ENCODE measurements around the gene ADGRA3. TPM values are rescaled to one million over a fixed set of nuclear protein-coding genes. Genes with fewer than 3 reads are reported as not detected.
A peak's percentile ranks its signal among the peaks of the same experiment; 100 is the strongest.

Gene ADGRA3
- total RNA-seq, 1 experiment from 2014 or later = 29.0 TPM

DNA sequence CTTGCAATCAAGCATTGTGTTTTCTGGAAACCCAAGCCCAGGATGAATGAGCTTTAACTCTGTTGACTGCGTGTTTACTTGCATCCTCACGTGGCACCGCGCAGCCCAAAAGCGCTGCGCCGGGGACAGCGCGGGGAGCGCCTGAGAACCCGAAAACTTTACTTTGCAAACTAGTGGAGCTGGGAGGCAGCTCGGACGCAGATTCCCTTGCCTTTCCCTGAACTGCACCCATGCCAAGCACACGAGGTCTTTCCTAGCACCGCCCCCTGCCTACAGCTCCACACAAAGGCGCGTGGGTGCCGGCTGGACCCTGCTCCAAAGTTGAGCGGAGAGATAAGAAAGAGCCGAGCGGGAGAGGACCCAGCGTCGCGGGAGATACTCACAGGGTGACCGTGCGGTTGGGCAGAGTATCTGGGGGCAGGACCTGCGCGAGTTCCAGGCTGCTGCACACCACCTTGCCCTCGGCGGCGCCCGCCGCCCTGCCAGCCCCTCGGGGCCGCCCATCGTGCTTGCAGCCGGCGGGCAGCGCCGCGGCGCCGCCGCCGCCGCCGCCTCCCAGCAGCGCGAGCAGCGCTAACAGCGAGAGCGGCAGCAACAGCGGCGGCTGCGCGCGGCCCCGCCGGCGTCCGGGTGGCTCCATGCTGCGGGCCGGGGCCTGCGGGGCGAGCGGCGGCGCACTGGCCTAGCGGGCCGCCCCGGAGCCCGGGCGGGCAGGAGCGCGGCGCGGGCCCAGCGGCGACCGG lies 550 bp downstream of the ADGRA3 start:
- ATAC-seq (peak; percentile 55), DNase-seq (peak; percentile 56)
- Histone ChIP-seq H3K4me2 (ENCODE audit: low read length) (peak overlapping the region; percentile 87), H3F3A (ENCODE audit: low read length, unreplicated experiment) (no peaks in the 10 kb centered on the region), H3K9ac (ENCODE audit: low read length) (peak overlapping the region; percentile 75), H3K9me3 (ENCODE audit: low read length) (no peaks in the 10 kb centered on the region), H3K27me3 (ENCODE audit: low read length) (no peaks in the 10 kb centered on the region), H2AFZ (ENCODE audit: low read length) (peak overlapping the region; percentile 20; the same call in 1 of the 2 replicates), H3K4me3 (ENCODE audit: low read length) (peak overlapping the region; percentile 72), H3K4me1 (ENCODE audit: insufficient read depth, low read length) (peaks cover 19% of the 10 kb centered on the region), H3K27ac (ENCODE audit: low read length) (peak overlapping the region; percentile 76), H3K36me3 (ENCODE audit: low read depth, low read length) (no peaks in the 10 kb centered on the region), H4K20me1 (ENCODE audit: low read length) (peaks cover 16% of the 10 kb centered on the region; the same call in 1 of the 2 replicates), H3K79me2 (ENCODE audit: low read length) (peaks cover 50% of the 10 kb centered on the region), H3K9me2 (replicated peaks; ENCODE audit: low read length) (no peaks in the 10 kb centered on the region)
- no TSS peak for BruUV-seq (replicated peaks)
- CTCF ChIA-PET = no interaction called here
- POLR2A ChIA-PET (ENCODE audit: unreplicated experiment) = interaction anchor here (0.6 kb wide), 1 partner anchor 15 kb away, joined by 6 read pairs; no protein-coding TSS in a partner anchor
- intact Hi-C loops (cut with micrococcal nuclease) = no loop called here
- TF ChIP-seq EZH2phosphoT487 (IDR thresholded peaks at IDR 0.05; ENCODE audit: borderline replicate concordance, low read length) (no peak), EZH2 (IDR thresholded peaks at IDR 0.05; ENCODE audit: low read length, unreplicated experiment) (no peak)
- TF ChIP-seq, protein P1, sequence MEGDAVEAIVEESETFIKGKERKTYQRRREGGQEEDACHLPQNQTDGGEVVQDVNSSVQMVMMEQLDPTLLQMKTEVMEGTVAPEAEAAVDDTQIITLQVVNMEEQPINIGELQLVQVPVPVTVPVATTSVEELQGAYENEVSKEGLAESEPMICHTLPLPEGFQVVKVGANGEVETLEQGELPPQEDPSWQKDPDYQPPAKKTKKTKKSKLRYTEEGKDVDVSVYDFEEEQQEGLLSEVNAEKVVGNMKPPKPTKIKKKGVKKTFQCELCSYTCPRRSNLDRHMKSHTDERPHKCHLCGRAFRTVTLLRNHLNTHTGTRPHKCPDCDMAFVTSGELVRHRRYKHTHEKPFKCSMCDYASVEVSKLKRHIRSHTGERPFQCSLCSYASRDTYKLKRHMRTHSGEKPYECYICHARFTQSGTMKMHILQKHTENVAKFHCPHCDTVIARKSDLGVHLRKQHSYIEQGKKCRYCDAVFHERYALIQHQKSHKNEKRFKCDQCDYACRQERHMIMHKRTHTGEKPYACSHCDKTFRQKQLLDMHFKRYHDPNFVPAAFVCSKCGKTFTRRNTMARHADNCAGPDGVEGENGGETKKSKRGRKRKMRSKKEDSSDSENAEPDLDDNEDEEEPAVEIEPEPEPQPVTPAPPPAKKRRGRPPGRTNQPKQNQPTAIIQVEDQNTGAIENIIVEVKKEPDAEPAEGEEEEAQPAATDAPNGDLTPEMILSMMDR (conservative IDR thresholded peaks at IDR 0.05; ENCODE audit: low read depth, low read length) = no peak

DNA sequence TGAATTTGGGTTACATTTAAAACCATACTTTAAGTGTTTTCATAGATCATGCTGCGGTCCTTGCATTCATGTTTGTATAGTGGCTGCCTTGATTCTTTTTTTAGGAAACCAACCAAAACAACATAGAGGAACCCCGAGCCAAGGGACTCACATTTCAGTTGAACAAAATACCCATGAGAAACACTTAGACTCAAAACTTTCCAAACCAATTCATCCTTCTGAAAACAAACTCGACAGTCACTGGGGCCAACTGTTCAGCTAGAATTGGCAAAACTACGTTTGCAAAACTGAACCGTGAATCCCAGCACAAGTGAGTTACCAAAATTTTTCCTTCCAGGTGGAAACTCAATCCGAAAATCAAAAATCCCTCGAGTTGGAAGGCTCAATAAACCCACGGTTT lies 1.4 kb downstream of the ADGRA3 start:
- ATAC-seq (no peak), DNase-seq (no peak)
- POLR2A ChIA-PET (ENCODE audit: unreplicated experiment) = no interaction called here
- Histone ChIP-seq H3K4me3 (ENCODE audit: low read length) (peak overlapping the region; percentile 72), H3F3A (ENCODE audit: low read length, unreplicated experiment) (no peaks in the 10 kb centered on the region), H4K20me1 (ENCODE audit: low read length) (peaks cover 16% of the 10 kb centered on the region; the same call in 1 of the 2 replicates), H3K9me2 (replicated peaks; ENCODE audit: low read length) (no peaks in the 10 kb centered on the region), H3K79me2 (ENCODE audit: low read length) (peaks cover 55% of the 10 kb centered on the region), H3K4me1 (ENCODE audit: insufficient read depth, low read length) (peaks cover 19% of the 10 kb centered on the region), H3K9me3 (ENCODE audit: low read length) (no peaks in the 10 kb centered on the region), H3K27ac (ENCODE audit: low read length) (peak overlapping the region; percentile 76), H2AFZ (ENCODE audit: low read length) (peak overlapping the region; percentile 20; the same call in 1 of the 2 replicates), H3K36me3 (ENCODE audit: low read depth, low read length) (no peaks in the 10 kb centered on the region), H3K9ac (ENCODE audit: low read length) (peak overlapping the region; percentile 59), H3K27me3 (ENCODE audit: low read length) (no peaks in the 10 kb centered on the region), H3K4me2 (ENCODE audit: low read length) (peak overlapping the region; percentile 87)
- CTCF ChIA-PET = no interaction called here
- TF ChIP-seq, protein P1 (conservative IDR thresholded peaks at IDR 0.05; ENCODE audit: low read depth, low read length) = no peak
- TF ChIP-seq EZH2 (IDR thresholded peaks at IDR 0.05; ENCODE audit: low read length, unreplicated experiment) (no peak), EZH2phosphoT487 (IDR thresholded peaks at IDR 0.05; ENCODE audit: borderline replicate concordance, low read length) (no peak)
- intact Hi-C loops (cut with micrococcal nuclease) = loop anchor here (1.0 kb wide), 2 partner anchors 13 to 93 kb away; no protein-coding TSS in a partner anchor
- BruUV-seq (replicated peaks) = no TSS peak

DNA sequence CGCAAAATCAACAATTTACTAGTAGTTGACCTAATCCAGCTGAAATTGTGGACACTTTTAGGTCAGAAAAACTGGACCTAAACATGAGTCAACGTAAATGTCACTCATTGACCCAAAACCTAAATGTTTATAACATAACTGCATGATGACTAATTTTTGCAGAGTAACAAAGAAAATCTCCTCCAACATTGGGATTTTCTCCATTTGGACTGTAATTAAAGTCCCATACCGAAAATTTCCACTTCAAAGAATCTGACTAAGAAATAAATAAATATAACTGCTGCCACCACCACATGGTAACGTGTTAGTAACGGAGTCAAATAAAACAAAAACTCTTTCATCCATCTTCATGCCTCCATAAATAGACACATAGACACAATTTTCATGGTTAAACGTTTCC lies 1.9 kb downstream of the ADGRA3 start:
- peak overlapping the region; percentile 76 for H3K27ac ChIP-seq (ENCODE audit: low read length)
- no peaks in the 10 kb centered on the region for H3K9me2 ChIP-seq (replicated peaks; ENCODE audit: low read length)
- POLR2A ChIA-PET (ENCODE audit: unreplicated experiment) = no interaction called here
- H3K9me3 ChIP-seq (ENCODE audit: low read length) = no peaks in the 10 kb centered on the region
- H3K4me3 ChIP-seq (ENCODE audit: low read length) = peak overlapping the region; percentile 72
- no peak overlapping the region for H2AFZ ChIP-seq (ENCODE audit: low read length)
- H3K79me2 ChIP-seq (ENCODE audit: low read length) = peaks cover 55% of the 10 kb centered on the region
- BruUV-seq (replicated peaks) = no TSS peak
- intact Hi-C loops (cut with micrococcal nuclease) = loop anchor here (1.0 kb wide), 2 partner anchors 13 to 93 kb away; no protein-coding TSS in a partner anchor
- H3K27me3 ChIP-seq (ENCODE audit: low read length) = no peaks in the 10 kb centered on the region
- H3F3A ChIP-seq (ENCODE audit: low read length, unreplicated experiment) = no peaks in the 10 kb centered on the region
- ATAC-seq (peak; percentile 10), DNase-seq (peak; percentile 81)
- TF ChIP-seq EZH2phosphoT487 (IDR thresholded peaks at IDR 0.05; ENCODE audit: borderline replicate concordance, low read length) = no peak
- TF ChIP-seq, protein P1 (conservative IDR thresholded peaks at IDR 0.05; ENCODE audit: low read depth, low read length) = no peak
- no peak for TF ChIP-seq EZH2 (IDR thresholded peaks at IDR 0.05; ENCODE audit: low read length, unreplicated experiment)
- CTCF ChIA-PET = no interaction called here
- peaks cover 19% of the 10 kb centered on the region for H3K4me1 ChIP-seq (ENCODE audit: insufficient read depth, low read length)
- peaks cover 16% of the 10 kb centered on the region; the same call in 1 of the 2 replicates for H4K20me1 ChIP-seq (ENCODE audit: low read length)
- H3K9ac ChIP-seq (ENCODE audit: low read length) = peak overlapping the region; percentile 59
- H3K36me3 ChIP-seq (ENCODE audit: low read depth, low read length) = no peaks in the 10 kb centered on the region
- H3K4me2 ChIP-seq (ENCODE audit: low read length) = peak overlapping the region; percentile 87
